DOHH2 (cell line): ENCODE results near the gene AGO3.

Source experiments
- H3F3A ChIP-seq: fragments of 200-600 bp; sonication (generic), shearing (Covaris generic); 2 replicates; pipeline ENCODE4 v1.6.0; 2016; ENCODE audit warnings: antibody characterized with exemption, mild to moderate bottlenecking; ENCODE audit not compliant: control insufficient read depth, insufficient read depth
- H3K27ac ChIP-seq: fragments of 200-600 bp; sonication (generic); 2 replicates; pipeline ENCODE4 v1.5.1; 2014; ENCODE audit warnings: low read depth, mild to moderate bottlenecking, low read length, moderate library complexity
- H3K27me3 ChIP-seq: fragments of 200-600 bp; sonication (generic); 2 replicates; pipeline ENCODE4 v1.6.1; 2014; ENCODE audit warnings: mild to moderate bottlenecking, low read length, mixed read lengths; ENCODE audit not compliant: control insufficient read depth
- H3K36me3 ChIP-seq: fragments of 200-600 bp; sonication (generic); 2 replicates; pipeline ENCODE4 v1.6.1; 2014; ENCODE audit warnings: mild to moderate bottlenecking, low read length, moderate library complexity, mixed read lengths; ENCODE audit not compliant: control insufficient read depth
- H3K4me1 ChIP-seq: fragments of 200-600 bp; sonication (generic); 2 replicates; pipeline ENCODE4 v1.6.1; 2014; ENCODE audit warnings: mild to moderate bottlenecking, low read length, mixed read lengths; ENCODE audit not compliant: control insufficient read depth
- H3K4me2 ChIP-seq: fragments of 200-600 bp; sonication (generic); 2 replicates; pipeline ENCODE4 v1.6.0; 2014; ENCODE audit warnings: mild to moderate bottlenecking, low read length, moderate library complexity
- H3K4me3 ChIP-seq: fragments of 200-600 bp; sonication (generic); 2 replicates; pipeline ENCODE4 v1.5.1; 2014; ENCODE audit warnings: mild to moderate bottlenecking, low read length, mixed read lengths
- H3K79me2 ChIP-seq: fragments of 200-600 bp; sonication (generic); 2 replicates; pipeline ENCODE4 v1.6.1; 2014; ENCODE audit warnings: mild to moderate bottlenecking, low read length, mixed read lengths; ENCODE audit not compliant: control insufficient read depth
- H3K9me2 ChIP-seq: fragments of 200-600 bp; sonication (generic); replicated peaks from 2 replicates; pipeline ENCODE4 v1.6.1; 2014; ENCODE audit warnings: mild to moderate bottlenecking, low read length, mixed read lengths; ENCODE audit not compliant: control insufficient read depth
- H3K9me3 ChIP-seq: fragments of 200-600 bp; sonication (generic); 2 replicates; pipeline ENCODE4 v1.6.1; 2014; ENCODE audit warnings: antibody characterized with exemption, low read length, mixed read lengths; ENCODE audit not compliant: control insufficient read depth, insufficient read depth
- H4K20me1 ChIP-seq: fragments of 200-600 bp; sonication (generic); 2 replicates; pipeline ENCODE4 v1.6.0; 2014; ENCODE audit warnings: low read depth, mild to moderate bottlenecking, antibody characterized with exemption, low read length, moderate library complexity; ENCODE audit not compliant: control insufficient read depth, insufficient read depth
- CTCF ChIP-seq: fragments of 200-600 bp; sonication (generic); IDR thresholded peaks from one replicate; pipeline ENCODE4 v1.5.1; 2014; ENCODE audit warnings: antibody characterized with exemption, mild to moderate bottlenecking, low read depth, low read length; ENCODE audit not compliant: poor library complexity, severe bottlenecking
- EZH2phosphoT487 ChIP-seq: fragments of 200-600 bp; sonication (generic); IDR thresholded peaks from 2 replicates; pipeline ENCODE4 v1.6.1; 2017; ENCODE audit warnings: borderline replicate concordance, mild to moderate bottlenecking, antibody characterized with exemption, low read length, moderate library complexity, mixed read lengths

AGO3 gene

GRCh38 chr1:36092798-36093185 lies 161.9 kb downstream of the AGO3 start:
- no peaks in the 10 kb centered on the region for H3K9me2 ChIP-seq
- peaks cover 14% of the 10 kb centered on the region for H3K4me1 ChIP-seq
- H3K4me2 ChIP-seq: no peak overlapping the region
- H3K27me3 ChIP-seq: no peaks in the 10 kb centered on the region
- H3K79me2 ChIP-seq: peaks cover 26% of the 10 kb centered on the region
- no peak overlapping the region for H3K4me3 ChIP-seq
- TF ChIP-seq EZH2phosphoT487 (no peak), CTCF (no peak)
- no peaks in the 10 kb centered on the region for H3K9me3 ChIP-seq
- no peaks in the 10 kb centered on the region for H4K20me1 ChIP-seq
- H3K36me3 ChIP-seq: peaks cover 63% of the 10 kb centered on the region
- no peak overlapping the region for H3K27ac ChIP-seq
- H3F3A ChIP-seq: peaks cover 11% of the 10 kb centered on the region

- Histone ChIP-seq H4K20me1 (no peaks in the 10 kb centered on the region), H3K4me3 (no peak overlapping the region), H3K4me2 (no peak overlapping the region), H3K4me1 (peaks cover 12% of the 10 kb centered on the region), H3K27me3 (no peaks in the 10 kb centered on the region), H3K9me2 (no peaks in the 10 kb centered on the region), H3F3A (peaks cover 11% of the 10 kb centered on the region), H3K27ac (no peak overlapping the region), H3K79me2 (peaks cover 26% of the 10 kb centered on the region), H3K36me3 (peaks cover 63% of the 10 kb centered on the region), H3K9me3 (no peaks in the 10 kb centered on the region)
- TF ChIP-seq EZH2phosphoT487: no peak
- no peak for TF ChIP-seq CTCF
Observed at GRCh38 chr1:36093226-36093625, 162.3 kb downstream of the AGO3 start.

- peaks cover 11% of the 10 kb centered on the region for H3F3A ChIP-seq
- peaks cover 9% of the 10 kb centered on the region for H3K4me1 ChIP-seq
- no peak for TF ChIP-seq CTCF
- no peak for TF ChIP-seq EZH2phosphoT487
- H3K27me3 ChIP-seq: no peaks in the 10 kb centered on the region
- no peaks in the 10 kb centered on the region for H3K9me2 ChIP-seq
- peaks cover 61% of the 10 kb centered on the region for H3K36me3 ChIP-seq
- H3K79me2 ChIP-seq: peaks cover 24% of the 10 kb centered on the region
- no peaks in the 10 kb centered on the region for H3K9me3 ChIP-seq
- H4K20me1 ChIP-seq: no peaks in the 10 kb centered on the region
- H3K4me2 ChIP-seq: no peak overlapping the region
- H3K4me3 ChIP-seq: no peak overlapping the region
- H3K27ac ChIP-seq: no peak overlapping the region
Observed at GRCh38 chr1:36093929-36094328, 163.0 kb downstream of the AGO3 start.
